Activated T-helper 2 cell treated with anti-CD3 and anti-CD28 coated beads, Interferon-gamma antibody, Interleukin-2, Interleukin-4, amounts not matched to agents 10 μg/mL and 5 μg/mL and 100 μg/mL, durations not matched to agents 14 hours and 24 hours and 36 hours (primary cell): ENCODE results near the gene ING3. TPM values are rescaled to one million over a fixed set of nuclear protein-coding genes. Genes with fewer than 3 reads are reported as not detected.

ENCODE experiments used
- DNase-seq: peaks from one replicate; pipeline ENCODE4 v3.0.0; 2021; ENCODE audit warnings: low spot score
- H3K27ac Mint-ChIP-seq: one replicate; pipeline ENCODE4 v1.8.0; 2021; ENCODE audit warnings: mixed read lengths
- H3K27me3 Mint-ChIP-seq: one replicate; pipeline ENCODE4 v1.8.0; 2021; ENCODE audit warnings: low read depth, mixed read lengths
- H3K36me3 Mint-ChIP-seq: one replicate; pipeline ENCODE4 v1.8.0; 2021; ENCODE audit warnings: low read depth, mixed read lengths
- H3K4me1 Mint-ChIP-seq: one replicate; pipeline ENCODE4 v1.8.0; 2021; ENCODE audit warnings: low read depth, mixed read lengths
- H3K4me3 Mint-ChIP-seq: one replicate; pipeline ENCODE4 v1.8.0; 2021; ENCODE audit warnings: low read depth, mild to moderate bottlenecking, moderate library complexity, mixed read lengths
- H3K9me3 Mint-ChIP-seq: one replicate; pipeline ENCODE4 v1.8.0; 2021; ENCODE audit warnings: mixed read lengths
- intact Hi-C: fragments of 100-400 bp; cut with micrococcal nuclease; formaldehyde crosslinking; loops from one replicate; pipeline ENCODE4 v1.15.1; 2023
- total RNA-seq: library from RNA; stranded (reverse); gene quantifications from 2 replicates; pipeline ENCODE4 v1.2.3, GENCODE V29; 2022

Gene ING3
- total RNA-seq, 1 donor from 2014 or later, result 22.9 TPM

DNA sequence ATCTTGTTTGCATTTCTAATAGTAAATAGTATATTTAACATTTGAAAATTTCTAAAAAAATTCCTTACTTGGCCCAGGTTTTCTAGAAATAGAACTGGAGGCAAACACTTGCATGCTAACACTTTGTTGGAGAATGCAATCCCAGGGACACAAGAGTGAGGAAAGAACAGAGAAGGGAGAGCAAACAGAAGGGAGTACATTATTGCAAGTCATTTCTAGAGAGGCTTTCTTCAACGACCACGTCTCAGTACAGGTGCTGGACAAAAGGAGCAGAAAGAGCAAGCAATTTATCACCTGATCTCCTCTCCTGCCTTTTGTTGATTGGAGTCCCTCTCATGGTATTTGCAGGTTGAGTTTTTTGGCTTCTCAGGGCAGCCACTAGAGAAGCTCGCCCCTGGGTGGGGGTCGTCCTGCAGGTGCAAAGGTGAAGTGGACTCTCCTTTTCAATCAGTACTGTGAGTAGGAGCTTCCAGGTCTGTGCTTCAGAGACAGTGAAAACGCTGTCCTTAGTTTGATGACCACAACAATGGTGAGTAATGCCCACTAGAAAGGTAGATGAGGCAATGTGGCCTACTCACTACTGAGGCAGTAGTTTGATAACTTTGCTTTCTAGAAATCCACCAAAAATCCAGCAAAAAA is 43.1 kb downstream of the ING3 start:
- intact Hi-C loops, result no loop called here
- H3K9me3 Mint-ChIP-seq, result no peaks in the 10 kb centered on the region

DNA sequence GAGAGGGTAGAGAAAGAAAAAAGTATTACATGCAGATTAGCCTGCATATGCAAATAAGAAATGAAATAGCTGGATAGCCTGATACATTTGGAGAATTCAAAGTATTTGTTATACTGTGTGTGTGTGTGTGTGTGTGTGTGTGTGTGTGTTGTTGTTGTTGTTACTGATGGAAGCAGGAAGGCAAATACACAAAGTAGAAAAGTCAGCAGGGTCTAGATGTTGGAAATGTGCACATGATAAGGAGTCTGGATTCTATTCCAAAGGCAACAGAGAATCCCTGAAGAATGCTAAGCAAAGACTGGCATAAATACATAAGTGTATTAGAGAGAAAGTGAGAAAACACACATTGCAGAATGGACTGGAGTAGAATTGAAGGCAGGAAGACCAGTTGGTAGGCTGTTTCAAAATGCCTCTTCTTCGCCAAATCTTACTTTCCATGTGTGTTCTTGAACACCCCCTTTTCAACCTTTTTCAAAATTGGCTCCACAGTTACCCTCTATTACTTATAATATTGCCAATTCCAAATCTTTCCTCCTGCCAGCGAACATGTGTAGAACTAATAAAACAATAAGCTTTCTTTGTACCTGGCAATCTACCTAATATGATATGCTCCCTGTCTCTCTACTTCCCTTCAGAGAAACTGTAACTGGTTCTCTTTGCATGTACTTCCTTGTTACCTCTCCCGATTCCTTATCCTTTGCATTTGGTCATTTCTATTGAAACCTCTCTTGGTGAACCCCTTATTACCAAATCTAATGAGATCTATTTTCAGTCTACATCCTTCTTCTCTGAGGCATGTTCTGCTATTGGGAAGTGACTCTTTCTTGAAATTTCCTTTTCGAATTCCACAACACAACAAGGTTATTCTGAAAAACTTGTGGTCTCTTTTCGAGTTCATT is 44.2 kb downstream of the ING3 start:
- intact Hi-C loops, result no loop called here
- Mint-ChIP-seq H3K4me1 (peaks cover 6% of the 10 kb centered on the region), H3K27ac (no peak overlapping the region), H3K4me3 (no peak overlapping the region), H3K9me3 (no peaks in the 10 kb centered on the region), H3K36me3 (no peaks in the 10 kb centered on the region), H3K27me3 (peaks cover 46% of the 10 kb centered on the region)
- DNase-seq, result no peak

More for the DNA sequence above, 43.1 kb downstream of the ING3 start:
- no peak for DNase-seq
- H3K27me3 Mint-ChIP-seq, result peaks cover 57% of the 10 kb centered on the region
- H3K4me3 Mint-ChIP-seq, result no peak overlapping the region
- H3K4me1 Mint-ChIP-seq, result peaks cover 12% of the 10 kb centered on the region
- H3K36me3 Mint-ChIP-seq, result no peaks in the 10 kb centered on the region
- H3K27ac Mint-ChIP-seq, result no peak overlapping the region

DNA sequence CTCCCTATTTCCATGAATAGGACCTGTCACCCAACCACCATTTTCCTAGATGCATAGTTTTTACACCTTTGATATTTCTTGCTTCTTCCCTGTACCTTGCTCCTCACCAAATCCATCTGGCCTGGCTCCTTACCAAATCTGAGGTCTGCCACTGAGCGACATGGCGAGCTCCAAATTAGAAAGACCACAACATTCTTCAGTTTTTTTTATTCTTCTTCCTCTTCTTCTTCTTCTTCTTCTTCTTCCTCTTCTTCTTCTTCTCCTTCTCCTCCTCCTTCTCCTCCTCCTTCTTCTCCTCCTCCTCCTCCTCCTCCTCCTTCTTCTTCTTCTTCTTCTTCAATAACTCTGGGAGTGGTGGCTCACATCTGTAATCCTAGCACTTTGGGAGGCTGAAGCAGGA is 45.1 kb downstream of the ING3 start:
- H3K36me3 Mint-ChIP-seq, result no peaks in the 10 kb centered on the region
- peaks cover 46% of the 10 kb centered on the region for H3K27me3 Mint-ChIP-seq
- DNase-seq, result no peak
- no peaks in the 10 kb centered on the region for H3K9me3 Mint-ChIP-seq
- H3K27ac Mint-ChIP-seq, result no peak overlapping the region
- intact Hi-C loops, result no loop called here
- no peak overlapping the region for H3K4me3 Mint-ChIP-seq
- peaks cover 11% of the 10 kb centered on the region for H3K4me1 Mint-ChIP-seq

DNA sequence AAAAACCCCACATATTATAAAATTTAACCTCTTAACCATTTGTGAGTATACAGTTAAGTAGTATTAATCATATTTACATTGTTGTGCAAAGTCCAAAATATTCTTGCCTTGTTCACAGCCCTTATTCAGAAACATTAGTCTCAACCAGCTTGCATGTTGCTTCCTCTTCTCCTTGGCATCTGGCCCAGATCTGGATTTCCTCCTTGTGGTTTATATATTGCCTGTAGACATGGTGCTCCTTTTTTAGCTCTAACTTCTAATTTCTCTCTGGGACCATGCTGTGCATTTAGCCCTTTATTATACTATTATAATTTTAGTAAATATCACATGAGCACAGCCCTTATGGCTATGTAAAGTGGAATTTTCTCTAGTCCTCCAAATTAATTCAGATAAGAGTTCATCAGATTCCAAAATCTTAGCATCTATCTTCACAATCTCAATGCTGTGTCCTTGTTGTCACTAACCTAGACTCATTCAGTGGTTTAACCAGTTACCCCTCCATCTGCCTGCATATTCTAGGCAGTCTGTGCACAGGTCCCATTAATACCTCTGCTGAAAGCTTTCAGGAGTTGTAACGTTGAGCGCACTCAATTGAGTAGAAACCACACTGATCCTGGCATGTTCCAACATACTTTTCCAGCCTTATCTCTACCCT is 45.9 kb downstream of the ING3 start:
- no peaks in the 10 kb centered on the region for H3K36me3 Mint-ChIP-seq
- H3K27me3 Mint-ChIP-seq, result peaks cover 43% of the 10 kb centered on the region
- peaks cover 7% of the 10 kb centered on the region for H3K4me1 Mint-ChIP-seq
- H3K27ac Mint-ChIP-seq, result no peak overlapping the region
- no peak for DNase-seq
- no peaks in the 10 kb centered on the region for H3K9me3 Mint-ChIP-seq
- intact Hi-C loops, result no loop called here
- no peak overlapping the region for H3K4me3 Mint-ChIP-seq

DNA sequence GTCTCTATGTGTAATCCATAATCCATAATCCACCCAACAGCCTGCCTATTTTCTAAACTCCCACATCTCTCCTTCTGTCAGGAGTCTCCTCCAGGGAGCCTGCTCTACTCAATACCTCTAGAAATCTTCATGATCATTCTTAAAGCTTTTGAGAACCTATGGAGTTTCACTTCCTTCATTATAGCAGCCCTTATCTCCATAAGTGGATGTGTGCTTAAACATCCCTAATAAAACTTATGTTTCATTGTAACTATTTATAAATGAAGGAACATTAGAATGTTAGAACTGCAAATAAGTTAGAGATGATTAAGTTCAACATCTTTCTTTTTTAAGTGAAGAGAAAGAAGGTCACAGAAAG is 46.4 kb downstream of the ING3 start:
- Mint-ChIP-seq H3K9me3 (no peaks in the 10 kb centered on the region), H3K36me3 (no peaks in the 10 kb centered on the region), H3K27ac (no peak overlapping the region), H3K4me1 (peaks cover 6% of the 10 kb centered on the region), H3K27me3 (peaks cover 39% of the 10 kb centered on the region), H3K4me3 (no peak overlapping the region)
- DNase-seq, result no peak
- intact Hi-C loops, result no loop called here

DNA sequence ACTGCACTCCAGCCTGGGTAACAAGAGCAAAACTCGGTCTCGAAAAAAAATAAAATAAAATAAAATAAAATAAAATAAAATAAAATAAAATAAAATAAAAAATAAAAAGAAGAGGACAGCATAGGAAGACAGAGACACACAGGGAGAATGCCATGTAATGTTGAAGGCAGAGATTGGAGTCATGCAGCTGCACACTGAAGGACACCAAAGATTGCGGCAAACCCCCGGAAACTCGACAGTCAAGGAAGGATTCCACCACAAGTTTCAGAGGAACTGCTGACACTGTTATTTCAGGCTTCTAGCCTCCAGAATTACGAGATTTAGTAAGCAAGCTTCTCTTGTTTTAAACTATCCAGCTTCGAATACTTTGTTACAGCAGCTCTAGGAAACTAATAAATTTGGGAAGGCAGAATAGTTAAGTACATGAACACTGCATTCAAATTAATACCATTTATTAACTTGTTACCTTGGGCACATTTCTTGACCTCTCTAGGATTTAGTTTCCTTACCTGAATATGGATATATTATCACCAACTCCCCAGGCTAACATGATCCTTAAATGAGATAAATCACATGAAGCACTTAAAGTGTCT is 47.4 kb downstream of the ING3 start:
- DNase-seq, result no peak
- H3K9me3 Mint-ChIP-seq, result no peaks in the 10 kb centered on the region
- peaks cover 35% of the 10 kb centered on the region for H3K27me3 Mint-ChIP-seq
- H3K4me3 Mint-ChIP-seq, result no peak overlapping the region
- H3K4me1 Mint-ChIP-seq, result peaks cover 6% of the 10 kb centered on the region
- H3K36me3 Mint-ChIP-seq, result no peaks in the 10 kb centered on the region
- H3K27ac Mint-ChIP-seq, result no peak overlapping the region
- intact Hi-C loops, result no loop called here

DNA sequence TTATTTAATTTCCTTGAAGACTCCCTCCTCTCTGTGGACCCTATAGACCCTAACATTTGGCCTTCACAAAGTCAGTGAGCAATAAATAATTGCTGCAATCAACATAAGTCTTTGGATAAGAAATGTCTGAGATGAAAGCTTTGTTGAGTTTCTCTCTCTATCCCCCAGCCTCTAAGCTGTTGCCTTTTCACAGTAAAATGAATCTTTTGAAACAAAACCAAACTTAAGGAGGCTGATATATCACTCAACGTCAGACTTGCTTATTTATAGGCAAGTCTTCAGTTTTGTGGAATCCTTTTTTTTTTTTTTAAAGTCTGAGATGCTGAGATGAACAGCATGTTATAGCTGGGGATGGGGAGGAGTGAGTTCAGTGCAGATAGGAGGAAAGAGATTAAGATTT is 47.9 kb downstream of the ING3 start:
- no peaks in the 10 kb centered on the region for H3K36me3 Mint-ChIP-seq
- intact Hi-C loops, result no loop called here
- peaks cover 34% of the 10 kb centered on the region for H3K27me3 Mint-ChIP-seq

DNA sequence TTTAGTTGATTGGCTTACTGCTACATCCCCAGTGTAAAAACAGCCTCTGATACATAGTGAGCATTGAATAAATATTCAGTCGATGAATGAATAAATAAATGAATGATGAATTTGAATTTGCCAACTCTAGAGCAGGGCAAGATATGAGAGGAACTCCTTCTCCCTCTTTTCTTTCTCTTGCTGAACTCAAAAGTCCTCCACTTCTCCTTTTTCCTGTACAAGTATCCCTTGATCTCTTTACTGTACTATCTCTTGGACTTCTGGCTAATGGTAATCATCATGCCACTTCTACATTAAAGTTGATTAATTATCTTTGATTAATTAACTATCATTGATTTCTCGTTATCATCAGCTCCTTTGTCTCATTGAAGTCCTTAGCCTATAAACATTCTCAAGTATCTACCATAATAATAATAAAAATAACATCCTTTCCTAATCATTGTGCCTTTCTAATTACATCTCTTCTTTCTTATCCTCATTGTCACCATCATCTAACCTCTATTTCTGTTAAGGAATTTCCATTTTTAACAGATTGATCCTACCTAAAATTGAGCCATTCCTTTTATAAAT is 48.5 kb downstream of the ING3 start:
- no peaks in the 10 kb centered on the region for H3K9me3 Mint-ChIP-seq
- H3K27me3 Mint-ChIP-seq, result peaks cover 34% of the 10 kb centered on the region
- H3K4me1 Mint-ChIP-seq, result peaks cover 6% of the 10 kb centered on the region
- intact Hi-C loops, result no loop called here
- no peak overlapping the region for H3K27ac Mint-ChIP-seq
- H3K36me3 Mint-ChIP-seq, result no peaks in the 10 kb centered on the region
- no peak for DNase-seq
- H3K4me3 Mint-ChIP-seq, result no peak overlapping the region

More for the DNA sequence above, 47.9 kb downstream of the ING3 start:
- Mint-ChIP-seq H3K4me1 (peaks cover 6% of the 10 kb centered on the region), H3K4me3 (no peak overlapping the region), H3K9me3 (no peaks in the 10 kb centered on the region), H3K27ac (no peak overlapping the region)
- DNase-seq, result no peak

DNA sequence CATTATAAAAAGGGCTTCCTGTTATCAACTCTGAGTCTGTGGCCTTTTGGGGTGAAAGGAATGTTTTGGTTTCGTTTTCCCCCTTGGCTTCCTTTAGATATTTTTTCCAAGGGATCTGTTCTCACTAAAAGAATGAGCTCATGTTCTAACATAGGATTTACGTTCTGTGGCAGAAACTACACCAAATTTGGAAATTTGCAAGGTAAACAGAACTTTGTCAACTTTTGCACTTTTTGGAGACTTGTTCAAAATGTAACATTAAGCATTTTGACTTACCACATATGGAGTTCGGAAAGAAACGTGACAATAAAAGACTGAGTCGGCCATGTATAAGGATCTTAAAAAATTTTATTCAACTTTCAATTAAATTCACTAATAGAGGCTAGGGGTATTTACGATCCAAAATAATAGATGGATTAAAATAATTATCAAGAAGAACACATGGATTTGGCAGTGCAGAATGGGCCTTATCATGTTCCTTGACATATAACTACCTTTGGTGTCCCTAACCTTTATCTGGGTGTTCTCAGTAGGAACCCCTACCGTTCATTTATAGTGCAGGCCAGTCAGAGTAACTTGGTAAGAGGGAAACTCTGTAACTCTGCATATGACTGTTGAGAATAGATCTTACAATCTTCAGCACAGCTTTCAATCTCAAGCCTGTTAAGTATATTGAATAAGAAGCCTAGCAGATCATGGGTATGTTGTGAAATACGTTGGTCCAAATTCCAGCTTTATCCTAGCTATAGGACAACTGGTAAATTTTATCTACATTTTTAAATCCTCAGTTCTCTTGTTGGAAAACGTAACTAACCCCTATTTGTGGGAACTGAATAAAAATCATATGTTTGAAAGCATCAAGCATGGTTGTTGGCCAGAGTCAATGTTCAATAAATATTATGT is 49.8 kb downstream of the ING3 start:
- H3K27me3 Mint-ChIP-seq, result peaks cover 24% of the 10 kb centered on the region
- no peak for DNase-seq
- no peaks in the 10 kb centered on the region for H3K9me3 Mint-ChIP-seq
- peaks cover 6% of the 10 kb centered on the region for H3K4me1 Mint-ChIP-seq
- intact Hi-C loops, result no loop called here
- H3K27ac Mint-ChIP-seq, result no peak overlapping the region
- no peaks in the 10 kb centered on the region for H3K36me3 Mint-ChIP-seq
- H3K4me3 Mint-ChIP-seq, result no peak overlapping the region

DNA sequence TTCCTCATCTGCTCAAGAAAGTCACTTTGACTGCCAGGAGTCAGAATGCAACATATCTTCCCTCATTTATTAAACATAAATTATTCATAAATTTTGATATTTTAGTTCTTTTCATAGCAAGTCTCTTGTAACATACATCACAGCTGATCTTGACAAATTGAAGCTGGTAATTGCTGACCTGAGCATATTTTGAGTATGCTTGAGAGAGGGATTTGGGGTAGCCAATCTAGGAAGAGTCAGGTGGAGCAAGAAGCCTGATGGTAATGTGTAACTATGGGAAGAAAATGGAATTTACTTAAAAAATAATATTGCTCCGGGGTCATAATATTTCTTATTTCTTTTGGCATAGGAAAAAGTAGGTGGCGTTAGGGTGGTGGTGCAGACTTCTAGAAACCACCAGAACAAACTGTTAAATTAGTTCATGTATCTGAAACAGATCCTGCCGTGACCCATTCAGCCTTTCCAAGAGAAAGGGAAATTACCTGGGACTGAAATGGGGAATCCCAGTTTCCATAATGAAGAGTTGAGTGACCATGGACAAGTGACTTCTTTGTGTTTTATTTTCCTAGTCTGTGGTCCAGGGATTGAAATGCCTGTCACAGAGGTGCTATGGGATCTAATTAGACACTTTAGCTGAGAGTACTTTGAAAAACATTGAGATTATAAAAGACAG is 50.8 kb downstream of the ING3 start:
- peaks cover 4% of the 10 kb centered on the region for H3K4me1 Mint-ChIP-seq

DNA sequence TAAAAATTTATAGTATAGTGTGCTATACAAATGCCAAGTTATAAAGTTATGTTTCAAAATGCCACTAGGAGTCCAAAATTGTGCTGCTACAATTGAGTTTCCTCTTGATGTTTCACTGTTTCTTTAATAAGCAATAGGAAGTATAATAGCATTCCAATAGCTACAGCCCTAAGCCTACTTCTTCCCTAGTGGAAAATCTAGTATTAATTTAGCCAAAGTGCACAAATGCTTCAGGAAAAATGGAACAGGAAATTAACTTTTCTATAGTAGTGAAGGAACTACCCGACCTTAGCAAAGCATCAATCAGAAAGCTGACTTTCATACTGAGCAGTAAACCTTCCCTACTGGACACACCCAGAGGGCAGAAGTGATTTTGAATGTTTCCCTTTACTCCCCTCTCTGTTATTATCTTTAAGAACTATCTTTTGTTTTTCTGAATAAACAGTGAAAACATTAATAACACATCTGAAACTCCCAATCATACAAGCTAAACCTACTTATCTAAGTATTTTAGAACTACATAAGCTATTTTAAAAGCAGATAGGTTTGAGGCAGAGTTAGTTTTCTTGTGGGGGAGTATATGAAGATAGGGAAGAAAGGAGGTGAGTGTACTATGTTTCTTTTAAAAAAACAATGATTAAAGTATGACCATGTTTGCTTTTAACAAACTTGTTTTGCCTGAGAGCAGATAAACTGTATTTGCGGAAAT is 51.6 kb downstream of the ING3 start:
- Mint-ChIP-seq H3K27ac (no peak overlapping the region), H3K4me3 (no peak overlapping the region), H3K9me3 (no peaks in the 10 kb centered on the region), H3K36me3 (no peaks in the 10 kb centered on the region), H3K27me3 (peaks cover 18% of the 10 kb centered on the region), H3K4me1 (peaks cover 4% of the 10 kb centered on the region)
- DNase-seq, result no peak
- intact Hi-C loops, result no loop called here

More for the DNA sequence above, 50.8 kb downstream of the ING3 start:
- Mint-ChIP-seq H3K36me3 (no peaks in the 10 kb centered on the region), H3K4me3 (no peak overlapping the region), H3K9me3 (no peaks in the 10 kb centered on the region), H3K27me3 (peaks cover 20% of the 10 kb centered on the region), H3K27ac (no peak overlapping the region)
- no peak for DNase-seq
- intact Hi-C loops, result no loop called here
